Coronary artery (tissue), 2 donors: ENCODE results near the gene LDLRAD4.
A peak's percentile ranks its signal among the peaks of the same experiment; 100 is the strongest.

Source experiments
- DNase-seq: peaks from one replicate; pipeline ENCODE4 v3.0.0-alpha.2; 2017; ENCODE audit warnings: low spot score
- H3K27ac ChIP-seq, 2 donors: fragments of 200-600 bp; sonication (generic); one replicate each; pipeline ENCODE4 v1.5.1; 2016 to 2019
- H3K4me3 ChIP-seq: fragments of 200-600 bp; sonication (generic); 2 replicates; pipeline ENCODE4 v1.5.1; 2016; ENCODE audit warnings: mild to moderate bottlenecking, moderate library complexity
- TF ChIP-seq, protein P1 (sequence below): fragments of 200-600 bp; sonication (generic); IDR thresholded peaks from one replicate; pipeline ENCODE4 v1.5.1; 2019; ENCODE audit warnings: antibody characterized with exemption

The LDLRAD4 gene

GRCh38 chr18:13371689-13372418 lies 153.3 kb downstream of the LDLRAD4 start:
- TF ChIP-seq, protein P1, sequence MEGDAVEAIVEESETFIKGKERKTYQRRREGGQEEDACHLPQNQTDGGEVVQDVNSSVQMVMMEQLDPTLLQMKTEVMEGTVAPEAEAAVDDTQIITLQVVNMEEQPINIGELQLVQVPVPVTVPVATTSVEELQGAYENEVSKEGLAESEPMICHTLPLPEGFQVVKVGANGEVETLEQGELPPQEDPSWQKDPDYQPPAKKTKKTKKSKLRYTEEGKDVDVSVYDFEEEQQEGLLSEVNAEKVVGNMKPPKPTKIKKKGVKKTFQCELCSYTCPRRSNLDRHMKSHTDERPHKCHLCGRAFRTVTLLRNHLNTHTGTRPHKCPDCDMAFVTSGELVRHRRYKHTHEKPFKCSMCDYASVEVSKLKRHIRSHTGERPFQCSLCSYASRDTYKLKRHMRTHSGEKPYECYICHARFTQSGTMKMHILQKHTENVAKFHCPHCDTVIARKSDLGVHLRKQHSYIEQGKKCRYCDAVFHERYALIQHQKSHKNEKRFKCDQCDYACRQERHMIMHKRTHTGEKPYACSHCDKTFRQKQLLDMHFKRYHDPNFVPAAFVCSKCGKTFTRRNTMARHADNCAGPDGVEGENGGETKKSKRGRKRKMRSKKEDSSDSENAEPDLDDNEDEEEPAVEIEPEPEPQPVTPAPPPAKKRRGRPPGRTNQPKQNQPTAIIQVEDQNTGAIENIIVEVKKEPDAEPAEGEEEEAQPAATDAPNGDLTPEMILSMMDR, result no peak
- Histone ChIP-seq H3K27ac (no peak overlapping the region), H3K4me3 (no peak overlapping the region)
- no peak for DNase-seq

- no peak overlapping the region for H3K27ac ChIP-seq
Measured at GRCh38 chr18:13372531-13372951, 154.0 kb downstream of the LDLRAD4 start.

DNA sequence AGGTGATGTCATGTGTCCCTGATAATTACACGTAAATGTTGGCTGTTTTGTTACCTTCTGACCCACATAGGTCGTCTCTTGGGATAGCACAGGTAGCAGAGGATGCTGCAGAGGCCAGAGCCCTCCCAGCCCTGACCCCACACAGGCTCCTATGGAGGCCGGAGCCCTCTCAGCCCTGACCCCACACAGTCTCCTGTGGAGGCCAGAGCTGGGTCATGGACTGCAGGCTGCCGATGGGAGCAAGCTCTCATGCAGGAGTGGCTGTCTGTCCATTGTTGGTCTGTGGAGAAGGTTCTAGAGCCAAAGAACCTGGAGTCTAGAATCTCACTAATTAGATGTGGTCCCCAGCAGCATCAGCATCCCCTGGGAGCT lies 155.5 kb downstream of the LDLRAD4 start:
- peak overlapping the region; percentile 43 to 88 for H3K27ac ChIP-seq
- TF ChIP-seq, protein P1, result no peak
- H3K4me3 ChIP-seq, result no peak overlapping the region
- DNase-seq, result peak; percentile 72

More at GRCh38 chr18:13372531-13372951, 154.0 kb downstream of the LDLRAD4 start:
- no peak for DNase-seq
- no peak overlapping the region for H3K4me3 ChIP-seq
- TF ChIP-seq, protein P1, result no peak

DNA sequence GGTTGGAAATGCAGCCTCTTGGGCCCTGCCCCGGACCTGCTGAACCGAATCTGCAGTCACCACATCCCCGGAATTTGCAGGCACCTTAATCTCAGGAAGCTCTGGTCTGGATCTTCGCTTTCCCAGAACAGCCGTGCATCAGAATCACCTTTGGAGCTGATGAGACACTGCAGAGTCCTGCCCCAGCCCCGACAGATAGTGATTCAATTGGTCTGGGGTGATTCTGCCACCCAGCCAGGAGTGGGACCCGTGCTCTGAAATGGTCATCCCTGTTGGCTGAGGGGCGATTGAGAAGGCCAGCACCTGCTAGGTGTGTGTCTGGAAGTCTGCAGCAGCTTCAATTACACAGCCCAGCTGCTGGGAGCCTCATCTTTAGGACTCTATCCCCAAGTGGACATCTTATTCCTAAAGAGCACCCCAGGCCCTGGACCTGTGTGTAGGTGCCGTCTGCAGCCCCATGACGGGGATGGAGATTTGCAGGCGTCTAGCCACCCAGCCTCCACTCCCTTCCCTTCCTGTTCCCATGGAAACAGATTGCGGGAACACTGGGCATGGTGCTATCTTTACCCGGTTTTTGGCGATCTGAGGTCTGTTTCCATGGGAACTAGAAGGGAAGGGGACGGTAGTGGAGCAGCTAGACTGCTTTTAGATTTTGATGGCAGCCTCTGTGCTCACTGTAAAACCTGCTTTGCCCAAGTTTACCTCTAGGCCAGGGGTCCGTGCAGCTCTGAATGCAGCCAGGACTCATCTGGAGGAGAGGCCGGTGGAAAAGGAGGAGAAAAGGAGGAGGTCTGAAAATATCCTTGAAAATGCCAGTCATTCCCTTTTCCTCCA lies 156.1 kb downstream of the LDLRAD4 start:
- Histone ChIP-seq H3K4me3 (peak overlapping the region; percentile 52), H3K27ac (peak overlapping the region; percentile 43 to 88)
- TF ChIP-seq, protein P1, result no peak
- peak; percentile 83 for DNase-seq

GRCh38 chr18:13375302-13376255 lies 157.0 kb downstream of the LDLRAD4 start:
- Histone ChIP-seq H3K4me3 (peak overlapping the region; percentile 52), H3K27ac (peak overlapping the region; percentile 43 to 88)
- TF ChIP-seq, protein P1, result no peak
- peak; percentile 90 for DNase-seq

DNA sequence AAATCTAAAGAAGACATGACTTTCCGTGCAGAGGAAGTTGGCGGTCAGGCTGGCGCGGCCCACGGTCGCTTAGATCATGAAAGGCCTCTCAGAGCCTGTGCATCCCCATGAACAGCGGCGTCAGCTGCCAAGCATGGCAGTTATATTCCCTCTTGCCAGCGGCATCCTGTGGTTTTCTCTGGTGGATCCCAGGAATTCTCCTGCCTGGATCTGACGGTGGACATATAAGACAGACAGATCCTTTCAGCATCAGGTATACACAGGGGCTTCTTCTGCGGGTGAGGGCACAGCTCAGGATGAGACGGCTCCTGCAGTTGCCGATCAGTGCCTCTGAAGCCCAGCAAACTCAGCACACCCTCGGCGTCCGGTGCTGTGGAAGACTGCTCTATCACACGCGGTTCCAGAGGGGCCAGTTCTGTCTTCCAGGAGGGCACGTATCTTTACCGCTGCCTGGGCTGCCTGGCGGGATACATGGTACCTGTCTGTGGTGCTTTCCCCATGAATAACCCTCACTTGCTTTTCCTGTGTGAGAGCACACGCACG lies 157.8 kb downstream of the LDLRAD4 start:
- peak; percentile 69 for DNase-seq
- Histone ChIP-seq H3K4me3 (no peak overlapping the region), H3K27ac (peak overlapping the region in 1 of 2 donors; percentile 29)
- TF ChIP-seq, protein P1, result no peak
